ENCODE measurements around the gene ATP2B2.

Gene ATP2B2

DNA sequence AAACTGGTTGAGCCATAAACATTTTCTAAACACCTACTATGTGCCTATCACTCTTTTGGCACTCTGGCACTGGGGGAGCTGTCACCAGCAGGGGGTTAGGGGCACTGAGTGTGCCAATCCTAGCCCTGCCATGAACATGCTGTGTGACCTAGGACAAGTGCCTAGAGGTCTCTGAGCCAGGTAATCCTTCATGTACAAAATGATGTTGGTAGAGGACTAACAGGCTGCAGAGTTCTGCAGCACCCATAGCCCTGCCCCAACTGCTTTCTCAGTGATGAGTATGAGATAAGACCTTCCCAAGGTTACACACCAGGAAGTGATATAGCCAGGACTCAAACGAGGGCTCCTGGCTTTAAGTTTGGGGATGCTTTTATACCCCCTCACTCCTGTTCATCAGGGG is 99.6 kb downstream of the ATP2B2 start:
- no peak for DNase-seq (ENCODE audit: low read depth in 1 of 2, low spot score in 1 of 2)

DNA sequence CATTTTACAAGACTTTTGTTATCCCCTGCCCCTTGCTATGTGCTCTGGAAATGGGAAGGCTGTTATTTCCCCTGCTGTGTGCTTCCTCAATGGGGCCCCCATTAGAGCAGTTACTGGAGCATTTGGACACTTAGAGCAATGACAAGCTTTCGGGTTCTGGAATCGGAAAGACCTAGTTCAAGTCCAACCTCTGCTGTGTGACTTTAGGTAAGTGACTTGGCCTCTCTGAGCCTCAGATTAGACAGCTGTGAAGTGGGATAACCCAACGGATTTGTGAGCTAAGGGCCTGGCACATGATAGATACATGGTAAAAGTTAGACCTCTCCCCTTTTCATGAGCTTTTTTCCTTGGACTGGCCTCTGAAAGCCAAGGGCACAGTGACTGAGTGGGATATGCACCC is 100.5 kb downstream of the ATP2B2 start:
- DNase-seq (ENCODE audit: low read depth in 1 of 2, low spot score in 1 of 2): no peak

DNA sequence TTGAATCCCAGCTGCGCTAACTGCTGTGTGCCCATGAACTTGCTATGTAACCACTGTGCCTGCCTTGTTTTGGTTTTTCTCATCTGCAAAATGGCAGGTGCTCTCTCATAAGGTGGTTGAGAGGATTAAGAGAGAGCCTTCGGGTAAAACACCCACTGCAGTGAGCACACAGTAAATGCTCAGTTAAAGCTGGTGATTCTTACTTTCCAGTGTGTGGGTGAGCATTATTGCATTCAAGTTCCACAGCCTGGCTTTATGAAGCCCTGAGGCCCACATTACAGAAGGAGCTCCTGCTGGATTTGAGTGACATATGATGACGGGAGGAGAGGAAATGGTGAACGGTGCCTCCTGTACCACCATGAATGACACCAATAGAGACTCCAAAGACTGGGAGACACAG is 101.0 kb downstream of the ATP2B2 start:
- DNase-seq (ENCODE audit: low read depth in 1 of 2, low spot score in 1 of 2): no peak

DNA sequence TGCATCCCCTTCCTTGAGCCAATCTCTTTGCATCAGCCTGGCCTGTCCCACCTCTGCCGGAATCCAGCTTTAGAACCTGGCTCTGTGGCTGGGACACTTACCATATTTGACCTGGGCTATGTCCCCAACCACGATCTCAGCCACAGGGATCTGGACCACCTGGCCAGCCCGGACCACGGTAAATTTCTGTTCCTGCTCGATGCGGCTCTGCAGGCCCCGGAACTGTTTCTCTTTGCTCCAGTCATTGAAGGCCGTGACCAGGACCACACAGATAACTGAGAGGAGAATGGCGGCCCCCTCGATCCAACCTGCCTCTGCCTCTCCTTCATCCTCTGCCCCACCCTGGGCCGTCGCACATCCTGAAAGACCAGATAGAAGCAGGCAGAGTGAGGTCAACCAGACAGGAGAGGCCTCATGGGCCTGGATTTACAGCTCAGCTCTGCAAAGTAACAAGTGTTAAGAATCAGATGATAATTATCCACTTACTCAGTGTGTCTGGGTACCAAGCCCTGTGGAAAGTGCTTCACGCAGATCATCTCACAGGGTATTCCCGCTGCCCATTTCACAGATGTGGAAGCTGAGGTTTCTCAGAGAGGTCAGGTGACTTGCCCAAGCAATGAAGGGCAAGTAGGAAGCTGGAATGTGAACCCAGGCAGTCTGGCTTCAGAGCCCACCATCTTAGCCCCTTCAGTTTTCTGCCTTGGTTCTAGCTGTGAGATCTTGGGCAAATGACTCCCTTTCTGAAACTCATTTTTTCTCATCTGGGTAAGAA is 103.2 kb downstream of the ATP2B2 start:
- no peak for DNase-seq (ENCODE audit: low read depth in 1 of 2, low spot score in 1 of 2)

DNA sequence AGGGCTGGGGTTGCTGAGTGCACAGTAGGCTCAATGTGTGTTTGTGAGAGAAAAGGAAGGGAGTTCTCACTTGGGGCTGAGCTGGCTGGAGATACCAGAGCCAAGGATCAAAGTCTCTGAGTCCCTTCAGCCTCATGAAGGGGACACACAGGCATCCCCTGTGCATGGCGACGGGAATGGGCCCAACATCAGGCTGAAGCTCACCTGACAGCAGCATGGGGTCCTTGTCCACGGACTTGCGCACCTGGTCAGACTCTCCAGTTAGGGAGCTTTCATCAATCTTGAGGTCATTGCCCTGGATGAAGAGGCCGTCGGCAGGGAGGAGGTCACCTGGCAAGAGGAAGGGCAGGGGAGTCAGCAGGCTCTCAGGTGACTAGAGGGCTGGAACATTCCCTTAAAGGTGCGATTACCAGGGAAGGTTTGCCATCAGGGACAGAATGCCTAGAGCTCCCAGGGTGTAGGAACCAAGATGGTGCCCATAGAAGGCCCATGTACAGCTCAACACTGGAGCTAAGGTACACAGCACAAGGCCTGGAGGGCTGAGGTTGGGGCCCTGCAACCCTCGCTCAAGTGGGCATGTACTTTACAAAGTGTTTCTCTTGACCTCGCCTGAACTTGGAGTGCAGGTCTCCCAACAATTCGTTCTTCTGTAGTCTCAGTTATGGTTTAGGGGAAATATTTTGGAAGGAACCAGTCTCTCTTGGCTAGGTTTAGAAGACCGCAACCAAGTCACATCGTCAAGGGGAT is 104.5 kb downstream of the ATP2B2 start:
- DNase-seq (ENCODE audit: low read depth in 1 of 2, low spot score in 1 of 2): no peak

DNA sequence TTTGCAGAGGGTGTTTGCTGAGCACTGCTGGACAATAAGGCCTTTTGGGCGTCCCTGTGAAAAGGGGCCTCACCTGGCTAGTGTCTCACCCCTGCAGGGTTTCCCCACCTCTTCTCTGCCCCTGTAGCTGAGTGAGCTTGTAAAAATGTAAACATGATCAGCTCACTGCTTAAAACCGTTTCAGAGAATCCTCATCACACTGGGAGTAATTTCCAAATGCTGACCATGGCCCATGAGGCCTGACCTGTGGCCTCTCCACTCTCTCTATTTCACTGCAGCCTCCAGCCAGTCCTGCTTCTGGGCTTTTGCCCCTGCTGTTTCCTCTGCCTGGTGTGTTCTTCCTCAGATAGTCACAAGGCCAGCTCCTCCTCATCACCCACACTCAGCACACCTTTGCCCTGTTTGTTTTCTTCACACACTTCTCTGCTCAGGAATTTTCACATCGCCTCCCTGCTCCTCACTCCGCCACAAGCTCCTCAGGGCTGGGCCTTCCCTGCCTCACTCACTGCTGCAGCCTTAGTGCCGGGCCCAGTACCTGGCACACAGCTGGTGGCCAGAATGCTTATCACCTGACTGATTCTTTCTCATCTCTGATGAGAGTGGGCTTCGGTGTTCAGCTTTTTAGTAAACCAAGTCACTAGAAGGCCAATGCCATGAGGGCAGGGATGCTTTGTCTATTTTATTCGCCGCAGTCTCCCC is 105.2 kb downstream of the ATP2B2 start:
- no peak for DNase-seq (ENCODE audit: low read depth in 1 of 2, low spot score in 1 of 2)

DNA sequence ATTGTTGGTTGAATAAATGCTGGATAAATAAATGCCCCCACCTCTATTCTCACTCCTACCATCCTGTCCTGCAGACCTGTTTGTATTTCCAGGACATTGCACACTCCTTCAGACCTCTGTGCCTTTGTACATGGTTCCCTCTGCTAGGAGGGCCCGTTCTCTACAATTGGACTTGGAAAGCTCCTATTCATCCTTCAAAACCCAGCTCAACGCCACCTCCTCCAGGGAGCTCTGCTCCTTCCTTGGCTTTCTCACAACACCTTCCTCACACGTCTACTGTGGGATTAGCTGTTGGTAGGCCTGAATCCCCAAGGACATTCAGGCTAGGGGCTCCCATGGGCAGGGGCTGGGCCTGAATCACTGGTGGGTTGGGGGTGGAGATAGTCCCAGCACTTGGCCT is 105.8 kb downstream of the ATP2B2 start:
- no peak for DNase-seq (ENCODE audit: low read depth in 1 of 2, low spot score in 1 of 2)

DNA sequence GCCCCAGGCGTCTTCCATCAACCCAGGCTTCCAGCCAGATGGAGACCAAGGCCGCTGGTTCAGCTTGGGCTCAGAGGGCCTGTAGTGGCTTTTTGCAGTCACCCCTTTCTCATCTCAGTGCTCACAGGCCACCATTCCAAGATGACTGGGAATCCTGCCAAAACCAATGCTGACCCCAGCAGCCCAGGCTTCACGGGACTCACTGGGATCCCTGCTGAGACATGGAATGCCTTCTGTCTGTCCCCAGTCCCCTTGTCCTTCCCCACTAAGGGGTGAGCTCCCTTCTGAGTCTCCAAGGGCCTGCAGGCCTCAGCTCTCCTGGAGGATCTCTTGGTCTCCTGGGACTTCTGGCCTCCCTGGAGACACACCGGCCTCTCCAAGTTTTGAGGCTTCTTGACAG is 107.0 kb downstream of the ATP2B2 start:
- no peak for DNase-seq (ENCODE audit: low read depth in 1 of 2, low spot score in 1 of 2)

DNA sequence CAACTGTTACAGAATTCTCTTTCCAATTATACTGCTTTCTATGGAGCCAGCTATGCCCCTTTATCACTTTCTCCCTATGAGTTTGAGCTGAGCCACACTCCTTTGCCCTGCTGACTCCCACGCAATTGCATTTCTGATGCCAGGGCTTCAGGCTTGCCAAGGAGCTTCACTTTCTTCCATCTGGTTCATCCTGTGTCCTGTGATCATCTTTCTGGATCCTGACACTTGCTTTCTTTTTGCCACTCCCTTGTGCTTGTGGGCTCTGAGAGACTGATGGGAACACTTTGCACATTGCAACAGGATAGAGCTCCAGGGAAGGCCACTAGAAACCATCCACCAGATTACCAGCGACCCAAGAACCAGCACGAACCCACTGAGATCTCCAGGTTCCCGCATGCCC is 107.5 kb downstream of the ATP2B2 start:
- DNase-seq (ENCODE audit: low read depth in 1 of 2, low spot score in 1 of 2): no peak

DNA sequence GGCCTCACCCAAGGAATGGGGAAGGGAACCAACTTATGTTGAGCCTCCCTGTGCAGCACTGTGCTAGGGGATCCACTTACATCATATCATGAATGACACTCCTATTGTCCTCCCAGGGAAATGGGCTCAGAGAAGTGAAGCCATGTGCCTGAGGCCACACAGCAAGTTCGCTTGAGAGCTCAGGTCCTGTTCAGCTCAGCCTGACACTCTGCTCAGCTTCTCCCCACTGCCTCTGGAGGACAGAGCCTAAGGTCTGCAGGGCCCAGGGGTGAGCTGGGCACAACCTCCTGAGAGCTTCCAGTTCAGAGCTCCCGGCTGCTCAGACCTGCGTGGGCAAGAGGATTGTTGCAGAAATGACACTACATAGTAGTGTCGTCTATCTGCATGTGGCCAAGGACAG is 108.5 kb downstream of the ATP2B2 start:
- DNase-seq (ENCODE audit: low read depth in 1 of 2, low spot score in 1 of 2): no peak

DNA sequence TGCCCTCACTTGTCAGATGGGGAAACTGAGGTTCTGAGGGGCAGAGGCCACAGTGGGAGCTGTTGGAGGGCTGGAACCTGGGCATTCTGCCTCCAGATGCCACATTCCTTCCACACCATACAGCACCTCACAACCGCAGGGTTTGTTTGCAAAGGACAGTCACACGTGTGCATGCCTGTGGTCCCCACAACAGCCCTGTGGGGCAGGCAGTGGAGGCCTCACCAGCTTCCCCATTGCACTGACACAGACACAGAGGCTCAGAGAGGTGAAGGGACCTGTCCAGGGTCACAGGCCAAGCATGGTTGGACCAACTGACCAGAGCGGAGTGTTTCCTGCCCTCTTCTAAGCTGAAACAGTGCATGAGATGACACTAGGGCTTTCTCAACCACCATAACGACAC is 109.3 kb downstream of the ATP2B2 start:
- no peak for DNase-seq (ENCODE audit: low read depth in 1 of 2, low spot score in 1 of 2)

DNA sequence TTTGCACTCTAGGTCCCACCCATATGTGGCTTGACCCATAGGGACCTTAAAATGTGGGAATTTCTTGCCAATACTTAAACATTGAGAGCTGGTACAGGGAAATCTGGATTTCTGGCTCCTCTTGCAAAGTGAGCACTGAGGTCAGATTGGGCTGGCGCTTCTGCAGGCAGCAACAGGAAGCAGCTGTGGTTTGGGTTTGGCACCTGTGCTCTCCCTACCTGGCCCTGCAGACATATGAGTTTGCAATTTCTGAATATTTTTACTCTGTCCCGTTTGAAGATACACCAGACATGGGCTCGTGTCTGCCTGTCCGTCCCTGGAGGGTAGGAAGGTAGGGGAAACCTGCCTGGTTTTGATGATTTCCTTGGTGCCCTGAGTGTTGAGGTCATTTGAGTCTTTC is 109.7 kb downstream of the ATP2B2 start:
- no peak for DNase-seq (ENCODE audit: low read depth in 1 of 2, low spot score in 1 of 2)

DNA sequence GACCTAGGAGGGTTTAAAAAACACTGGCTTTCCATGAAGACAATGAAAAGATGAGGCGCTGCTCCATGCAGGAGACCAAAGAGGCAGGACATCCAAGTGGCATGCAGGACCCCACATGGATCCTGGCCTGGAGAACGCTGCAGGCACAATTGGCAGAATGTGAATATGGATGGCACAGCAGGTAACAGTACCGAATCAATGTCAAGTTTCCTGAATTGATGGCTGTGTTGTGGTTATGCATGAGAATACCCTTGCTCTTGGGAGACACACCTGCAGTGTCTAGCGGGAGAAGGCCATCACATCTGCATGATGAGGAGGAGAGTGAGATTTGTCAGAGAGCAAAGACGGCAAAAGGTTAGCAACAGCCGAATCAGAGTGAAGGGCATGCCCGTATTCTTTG is 110.2 kb downstream of the ATP2B2 start:
- no peak for DNase-seq (ENCODE audit: low read depth in 1 of 2, low spot score in 1 of 2)

DNA sequence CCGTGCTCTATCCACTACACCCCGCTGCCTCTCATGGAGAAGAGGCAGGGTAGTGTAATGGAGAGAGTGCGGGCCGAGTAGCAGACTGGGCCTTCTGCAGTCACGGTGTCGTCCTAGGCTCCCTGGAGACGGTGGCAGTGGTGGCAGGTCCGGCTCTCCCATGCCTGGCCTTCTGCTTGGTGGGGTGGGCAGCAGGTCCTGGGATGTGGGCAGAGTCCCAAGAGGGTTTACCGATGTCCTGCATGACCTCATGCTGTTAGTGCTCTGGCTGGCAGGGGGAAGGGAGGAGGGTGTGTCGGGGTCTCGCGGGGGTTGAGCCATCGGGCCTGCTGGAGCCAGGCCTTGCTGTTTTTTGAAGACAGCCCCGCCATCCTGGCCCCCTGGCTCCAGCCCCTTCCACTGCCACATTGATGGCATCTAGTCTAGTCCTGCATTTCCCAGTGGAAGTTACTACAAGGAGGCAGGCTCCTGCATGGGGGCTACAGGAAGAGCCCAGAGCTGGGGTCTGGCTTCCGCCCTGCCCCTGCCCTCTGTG is 110.8 kb downstream of the ATP2B2 start:
- no peak for DNase-seq (ENCODE audit: low read depth in 1 of 2, low spot score in 1 of 2)

DNA sequence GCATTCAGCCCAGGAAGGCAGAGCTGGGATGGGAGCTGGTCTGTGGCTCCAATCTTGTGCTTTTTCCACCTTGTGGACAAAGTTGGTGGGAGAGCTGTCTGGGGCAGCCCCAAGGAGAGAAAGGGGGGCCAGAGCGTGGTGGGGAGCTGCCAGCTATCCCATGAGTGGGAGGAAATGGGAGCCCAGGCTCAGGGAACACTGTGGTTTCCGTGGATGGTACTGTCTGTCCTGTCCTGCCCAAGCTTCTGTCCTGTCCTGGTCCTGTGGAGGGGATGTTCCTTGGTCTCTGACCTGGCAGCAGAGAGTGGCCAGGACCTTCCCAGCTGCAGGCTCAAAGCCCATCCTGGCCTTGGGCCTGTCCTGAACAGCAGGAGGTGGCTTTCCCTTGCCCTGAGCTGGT is 111.9 kb downstream of the ATP2B2 start:
- no peak for DNase-seq (ENCODE audit: low read depth in 1 of 2, low spot score in 1 of 2)

DNA sequence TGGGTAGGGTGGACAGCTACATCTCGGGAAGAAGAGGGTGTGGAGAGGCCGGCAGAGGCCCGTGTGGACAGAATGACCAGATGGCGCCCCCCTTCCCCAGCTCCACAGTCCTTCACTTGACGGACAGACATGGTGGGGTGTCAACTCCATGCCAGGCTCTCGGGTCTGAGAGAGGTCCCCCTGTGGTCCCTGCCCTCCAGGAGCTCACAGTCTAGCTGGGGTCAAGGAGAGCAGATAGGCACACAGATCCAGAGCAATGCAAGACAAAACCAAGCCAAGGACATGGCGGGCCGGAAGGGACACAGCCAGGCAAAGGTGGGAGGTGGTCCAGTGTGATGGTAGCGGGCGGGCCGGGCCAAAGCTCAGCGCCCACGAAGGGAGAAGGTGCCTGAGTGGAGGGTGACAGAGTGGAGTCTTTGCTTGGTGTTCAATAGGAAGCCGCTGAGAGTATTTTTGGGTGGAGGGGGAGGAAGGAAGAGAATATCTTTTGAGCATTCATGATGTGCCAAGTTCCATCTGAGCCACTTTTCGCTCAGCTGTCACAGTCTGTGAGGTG is 112.4 kb downstream of the ATP2B2 start:
- DNase-seq (ENCODE audit: low read depth in 1 of 2, low spot score in 1 of 2): no peak

DNA sequence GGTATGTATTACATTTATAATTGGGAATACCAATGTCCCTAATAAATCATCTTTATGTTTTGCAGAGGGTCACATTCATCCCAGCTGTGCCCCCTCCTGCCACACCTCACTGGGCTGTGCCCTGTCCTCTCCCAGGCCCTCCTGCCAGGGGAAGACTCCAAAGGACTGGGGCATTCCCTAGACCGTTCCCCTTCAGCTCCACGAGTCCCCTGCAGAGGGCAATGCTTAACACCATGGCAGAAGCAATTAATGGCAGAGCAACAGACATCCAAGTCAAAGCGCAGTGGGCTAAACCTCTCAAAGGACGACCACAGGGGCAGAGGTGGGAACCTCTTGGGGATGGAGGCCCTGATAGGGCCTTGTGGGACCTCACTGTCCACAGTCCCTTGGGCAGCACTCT is 113.1 kb downstream of the ATP2B2 start:
- no peak for DNase-seq (ENCODE audit: low read depth in 1 of 2, low spot score in 1 of 2)

DNA sequence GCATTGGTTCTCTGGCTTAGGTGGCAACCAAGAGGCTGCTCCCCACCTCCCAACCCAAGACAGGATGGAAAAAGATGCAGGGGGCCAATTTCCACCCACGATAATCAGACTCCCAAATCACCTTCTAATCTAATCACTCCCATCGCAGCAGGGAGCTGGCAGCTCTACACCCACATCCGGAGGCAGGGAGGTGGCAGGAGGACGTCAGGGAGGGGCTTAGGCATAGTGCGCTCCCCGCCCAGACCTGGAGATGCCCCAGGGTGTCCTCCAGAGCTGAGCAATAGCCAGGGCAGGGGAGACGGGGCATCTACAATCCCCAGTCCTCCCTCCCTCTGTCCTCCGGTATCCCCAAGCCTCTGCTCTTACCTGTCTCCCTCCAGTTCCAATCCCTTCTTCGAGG is 114.0 kb downstream of the ATP2B2 start:
- DNase-seq (ENCODE audit: low read depth in 1 of 2, low spot score in 1 of 2): no peak

DNA sequence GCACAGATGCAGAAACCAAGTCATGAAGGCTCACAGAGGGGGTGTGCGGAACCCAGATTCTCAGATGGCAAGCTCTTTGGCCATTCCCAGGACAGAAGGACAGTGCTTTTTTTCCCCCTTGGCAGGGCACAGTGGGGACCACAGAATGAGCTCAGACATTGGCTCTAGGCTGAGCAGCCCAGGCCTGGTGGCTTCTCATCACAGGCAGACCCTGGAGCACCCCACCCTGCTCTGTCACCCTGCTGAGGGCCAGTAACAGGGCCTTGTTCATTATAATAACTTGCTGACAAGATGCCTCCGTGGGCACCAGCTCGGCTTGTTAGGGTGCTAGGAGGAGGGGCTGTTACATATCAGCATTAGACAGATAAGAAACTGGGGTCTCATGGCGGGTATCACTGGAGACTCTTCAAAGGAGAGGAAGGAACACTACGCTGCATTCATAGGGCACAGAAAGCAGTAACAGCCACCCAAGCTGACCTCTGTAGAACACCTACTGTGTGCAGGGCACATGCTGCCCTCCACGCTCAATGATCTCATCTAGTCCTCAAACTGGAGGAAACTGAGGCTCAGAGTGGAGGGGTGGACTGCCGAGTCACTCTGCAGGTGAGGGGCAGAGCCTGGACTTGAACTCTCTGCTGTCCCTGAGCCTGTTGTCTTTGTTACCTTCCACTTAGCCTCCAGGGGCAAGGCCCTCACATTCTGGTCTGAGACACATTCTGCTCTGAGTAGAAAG is 114.6 kb downstream of the ATP2B2 start:
- DNase-seq (ENCODE audit: low read depth in 1 of 2, low spot score in 1 of 2): no peak

DNA sequence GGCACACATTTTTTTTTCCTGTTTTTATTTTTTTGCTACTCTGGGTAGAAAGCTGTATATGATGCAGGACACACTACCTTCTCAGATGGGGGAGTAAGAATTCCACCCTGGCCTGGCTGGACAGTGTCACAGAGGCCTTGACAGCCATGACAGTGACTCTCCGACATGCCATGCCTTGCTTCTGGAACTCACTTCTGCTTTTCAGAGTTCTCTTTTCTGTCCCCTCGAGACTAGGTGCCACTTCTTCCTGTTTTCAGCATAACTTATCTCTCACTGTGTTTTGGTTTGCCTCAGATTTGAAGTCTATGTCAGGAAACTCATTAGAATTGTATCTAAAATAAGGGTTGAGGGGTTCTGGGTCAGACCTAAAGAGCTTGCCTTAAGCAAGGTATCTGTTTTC is 115.4 kb downstream of the ATP2B2 start:
- DNase-seq (ENCODE audit: low read depth in 1 of 2, low spot score in 1 of 2): no peak

DNA sequence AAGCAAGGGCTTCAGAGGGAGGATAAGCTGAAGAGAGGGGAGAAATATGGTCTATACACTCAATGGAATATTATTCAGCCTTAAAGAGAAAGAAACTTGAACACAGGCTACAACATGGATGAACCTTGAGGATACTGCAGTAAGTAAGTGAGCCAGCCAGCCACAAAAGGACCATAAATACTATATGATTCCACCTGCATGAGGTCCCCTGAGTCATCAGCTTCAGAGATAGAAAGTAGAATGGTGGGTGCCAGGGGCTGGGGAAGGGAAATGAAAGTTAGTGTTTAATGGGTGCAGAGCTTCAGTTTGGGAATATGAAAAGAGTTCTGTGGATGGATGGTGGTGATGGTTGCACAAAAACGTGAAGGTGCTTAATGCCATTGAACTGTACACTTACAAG is 116.0 kb downstream of the ATP2B2 start:
- no peak for DNase-seq (ENCODE audit: low read depth in 1 of 2, low spot score in 1 of 2)

Measured in stimulated activated CD4-positive, alpha-beta T cell treated with anti-CD3 and anti-CD28 coated beads, Interleukin-15, amount 100 ng/mL, for 1 hour (primary cell).